GM12864 (cell line): ENCODE measurements around the gene TAF6.

ENCODE experiments used
- DNase-seq: peaks from one replicate; pipeline ENCODE4 v3.0.0-alpha.2; 2011; ENCODE audit warnings: low read depth
- H3K4me3 ChIP-seq: 2 replicates; pipeline ENCODE4 v1.5.1; 2011; ENCODE audit warnings: mild to moderate bottlenecking, low read depth, low read length, control low read depth
- TF ChIP-seq, protein P1 (sequence below): IDR thresholded peaks from 2 replicates; pipeline ENCODE4 v1.5.1; 2011; ENCODE audit warnings: low read depth, mild to moderate bottlenecking, moderate library complexity, low read length, control low read depth, inconsistent platforms; ENCODE audit errors: missing control alignments

TAF6 gene

DNA sequence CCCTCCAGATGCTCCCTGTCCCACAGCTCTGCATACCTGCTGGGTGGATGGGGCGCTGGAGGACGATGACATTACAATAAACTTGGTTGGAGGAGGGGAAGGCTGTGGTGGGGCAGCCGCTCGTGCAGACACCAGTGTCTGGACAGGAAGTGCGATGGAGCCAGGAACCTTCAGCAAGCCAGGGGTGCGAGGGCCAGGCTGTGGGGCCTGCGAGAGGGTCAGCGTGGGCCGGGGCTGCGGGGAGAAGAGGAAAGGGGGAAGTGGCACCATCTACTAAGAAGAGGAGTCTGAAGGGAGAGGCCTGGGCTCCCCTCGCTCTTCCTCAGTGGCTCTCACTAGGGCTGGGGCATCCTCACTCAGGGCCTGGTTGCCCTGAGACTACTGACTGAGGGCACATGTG is 11.3 kb downstream of the TAF6 start:
- no peak for DNase-seq
- H3K4me3 ChIP-seq: no peak overlapping the region
- TF ChIP-seq, protein P1, sequence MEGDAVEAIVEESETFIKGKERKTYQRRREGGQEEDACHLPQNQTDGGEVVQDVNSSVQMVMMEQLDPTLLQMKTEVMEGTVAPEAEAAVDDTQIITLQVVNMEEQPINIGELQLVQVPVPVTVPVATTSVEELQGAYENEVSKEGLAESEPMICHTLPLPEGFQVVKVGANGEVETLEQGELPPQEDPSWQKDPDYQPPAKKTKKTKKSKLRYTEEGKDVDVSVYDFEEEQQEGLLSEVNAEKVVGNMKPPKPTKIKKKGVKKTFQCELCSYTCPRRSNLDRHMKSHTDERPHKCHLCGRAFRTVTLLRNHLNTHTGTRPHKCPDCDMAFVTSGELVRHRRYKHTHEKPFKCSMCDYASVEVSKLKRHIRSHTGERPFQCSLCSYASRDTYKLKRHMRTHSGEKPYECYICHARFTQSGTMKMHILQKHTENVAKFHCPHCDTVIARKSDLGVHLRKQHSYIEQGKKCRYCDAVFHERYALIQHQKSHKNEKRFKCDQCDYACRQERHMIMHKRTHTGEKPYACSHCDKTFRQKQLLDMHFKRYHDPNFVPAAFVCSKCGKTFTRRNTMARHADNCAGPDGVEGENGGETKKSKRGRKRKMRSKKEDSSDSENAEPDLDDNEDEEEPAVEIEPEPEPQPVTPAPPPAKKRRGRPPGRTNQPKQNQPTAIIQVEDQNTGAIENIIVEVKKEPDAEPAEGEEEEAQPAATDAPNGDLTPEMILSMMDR: no peak

DNA sequence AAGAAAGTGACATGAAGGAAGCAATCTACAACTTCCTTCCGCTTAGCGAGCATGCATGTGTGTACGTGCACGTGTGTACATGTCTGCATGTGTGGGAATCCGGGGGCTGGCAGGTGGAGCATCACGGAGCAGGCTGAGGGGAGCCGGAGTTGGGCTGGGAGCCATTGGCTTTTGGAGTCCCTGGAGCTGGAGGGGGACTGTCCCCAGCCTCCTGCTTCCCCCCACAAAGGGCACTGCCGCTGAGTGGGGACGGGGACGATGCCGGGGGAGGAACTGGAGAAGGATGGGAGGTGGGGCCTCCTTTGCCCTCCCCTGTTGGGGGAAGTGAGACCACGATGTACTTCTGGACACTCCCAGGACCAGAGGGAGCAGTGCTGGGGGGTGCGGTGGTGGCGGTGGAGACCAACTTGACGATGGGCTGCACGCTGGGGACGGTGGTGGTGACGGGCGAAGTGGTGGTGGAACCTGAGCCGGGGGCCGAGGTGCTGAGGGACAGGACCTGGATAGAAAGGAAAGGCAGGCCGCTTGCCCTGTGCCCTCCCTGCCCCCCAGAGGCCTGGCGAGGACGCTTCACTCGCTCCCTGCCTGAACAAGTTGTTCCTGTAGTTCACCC is 11.9 kb downstream of the TAF6 start:
- TF ChIP-seq, protein P1: no peak
- no peak for DNase-seq
- no peak overlapping the region for H3K4me3 ChIP-seq

DNA sequence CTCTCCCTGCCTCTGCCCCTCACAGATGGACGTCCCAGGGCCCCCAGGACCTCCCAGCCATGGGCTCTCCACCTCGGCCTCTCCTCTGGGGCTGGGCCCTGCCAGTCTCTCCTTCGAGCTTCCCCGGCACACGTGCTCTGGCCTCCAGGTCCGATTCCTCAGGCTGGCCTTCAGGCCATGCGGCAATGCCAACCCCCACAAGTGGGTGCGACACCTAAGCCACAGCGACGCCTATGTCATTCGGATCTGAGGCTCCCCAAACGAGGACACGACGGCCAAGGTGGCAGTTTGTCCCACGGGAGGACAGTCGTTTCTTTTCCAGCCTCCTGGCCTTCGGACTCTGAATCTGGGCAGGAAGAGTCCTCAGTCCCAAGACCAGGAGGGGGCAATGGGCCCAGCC is 12.5 kb downstream of the TAF6 start:
- TF ChIP-seq, protein P1: no peak
- DNase-seq: no peak
- H3K4me3 ChIP-seq: no peak overlapping the region

DNA sequence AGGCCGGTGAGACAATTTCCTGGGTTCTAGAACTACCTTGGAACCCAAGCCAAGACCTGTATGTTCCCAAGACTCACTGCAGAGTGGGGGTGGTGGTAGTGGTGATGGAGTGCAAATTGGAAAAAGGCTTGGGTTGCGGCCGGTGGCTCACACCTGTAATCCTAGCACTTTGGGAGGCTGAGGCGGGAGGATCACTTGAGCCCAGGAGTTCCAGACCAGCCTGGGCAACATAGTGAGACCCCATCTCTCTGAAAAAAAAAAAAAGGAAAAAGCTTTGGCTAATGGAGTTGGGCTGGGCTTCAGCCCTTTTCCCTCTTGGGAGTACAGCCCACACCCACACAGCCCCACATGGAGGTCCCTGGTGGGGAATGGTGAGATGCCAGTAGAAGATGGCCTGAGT is 13.6 kb downstream of the TAF6 start:
- H3K4me3 ChIP-seq: no peak overlapping the region
- TF ChIP-seq, protein P1: no peak
- DNase-seq: no peak

DNA sequence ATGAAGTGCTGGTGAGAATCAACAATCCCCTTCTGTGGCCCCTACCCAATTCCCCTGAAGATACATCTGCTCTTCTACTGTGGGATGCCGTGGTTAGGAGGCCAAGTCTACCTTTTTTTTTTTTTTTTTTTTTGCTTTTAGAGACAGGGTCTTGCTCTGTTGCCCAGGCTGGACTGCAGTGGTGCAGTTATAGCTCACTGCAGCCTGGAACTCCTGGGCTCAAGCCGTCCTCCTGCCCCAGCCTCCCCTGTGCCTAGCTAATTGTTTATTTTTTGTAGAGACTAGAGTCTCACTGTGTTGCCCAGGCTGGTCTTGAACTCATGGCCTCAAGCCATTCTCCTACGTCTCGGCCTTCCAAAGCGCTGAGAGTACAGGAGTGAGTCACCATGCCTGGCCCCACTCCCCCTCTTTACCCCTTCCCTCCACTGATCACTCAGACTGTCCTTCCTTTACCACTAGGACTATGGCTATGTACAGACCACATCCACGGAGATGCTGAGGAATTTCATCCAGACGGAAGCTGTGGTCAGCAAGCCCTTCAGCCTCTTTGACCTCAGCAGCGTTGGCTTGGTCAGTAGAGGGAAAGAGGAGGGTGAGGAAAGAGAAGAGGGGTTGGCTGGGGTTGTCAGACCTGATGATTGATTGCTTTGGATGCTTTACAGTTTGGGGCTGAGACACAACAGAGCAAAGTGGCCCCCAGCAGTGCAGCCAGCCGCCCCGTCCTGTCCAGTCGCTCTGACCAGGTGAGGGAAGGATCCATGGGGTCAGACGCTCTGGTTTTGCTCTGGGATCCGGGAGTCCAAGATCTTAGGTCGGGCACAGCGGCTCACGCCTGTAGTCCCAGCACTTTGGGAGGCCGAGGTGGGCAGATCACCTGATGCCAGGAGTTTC is 16.0 kb downstream of the TAF6 start:
- no peak for DNase-seq
- H3K4me3 ChIP-seq: no peak overlapping the region
- TF ChIP-seq, protein P1: no peak

DNA sequence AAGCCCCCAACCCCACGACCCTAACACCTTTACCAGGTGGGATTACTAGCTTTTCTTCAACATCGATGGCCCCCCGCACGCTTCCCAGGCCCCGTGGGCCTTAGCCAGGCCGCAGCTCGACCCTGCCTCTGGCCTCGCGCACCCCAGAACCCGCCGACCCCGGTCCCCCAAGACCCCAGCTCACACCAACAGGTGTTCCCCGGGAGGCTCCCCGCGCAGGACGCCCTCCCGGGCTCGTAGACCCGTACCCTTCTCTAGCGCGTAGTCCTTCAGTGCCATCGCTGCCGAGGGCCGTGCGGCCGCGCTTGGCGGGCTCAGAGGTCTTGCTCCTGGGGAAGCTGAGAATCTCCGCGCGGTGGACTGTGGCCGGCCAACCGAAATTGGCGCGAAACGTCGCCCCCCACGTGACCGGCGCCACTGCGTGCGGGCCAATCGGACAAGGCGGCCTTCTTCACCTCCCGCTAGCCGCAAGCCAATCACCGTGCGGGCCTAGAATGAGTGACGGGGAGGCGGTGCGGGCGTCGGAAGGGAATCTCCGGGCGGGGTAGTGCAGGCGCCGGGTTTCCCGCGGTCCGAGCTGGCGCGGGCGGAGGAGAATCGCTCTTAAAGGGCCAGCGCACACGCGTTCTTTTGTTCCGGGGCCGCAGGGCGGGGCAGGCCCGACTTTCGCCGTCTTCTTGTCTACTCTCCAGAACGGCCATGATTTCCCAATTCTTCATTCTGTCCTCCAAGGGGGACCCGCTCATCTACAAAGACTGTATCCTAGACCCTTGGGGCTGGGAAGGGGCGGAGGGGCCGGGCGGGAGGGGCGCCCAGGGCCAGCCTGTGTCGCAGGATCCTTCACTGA is 17.9 kb downstream of the TAF6 start, which contains the start of the genes AP4M1 and MCM7:
AP4M1 (plus strand) TSS at position 628 of the 847 bp plus-strand sequence; CDS start at position 700, 72 bp downstream.
MCM7 (minus strand) TSS at position 382 of the 847 bp plus-strand sequence; CDS start at position 279, 103 bp downstream.
- TF ChIP-seq, protein P1: no peak
- DNase-seq: peak; percentile 95
- peak within 1 kb of the TSS; percentile 93 for H3K4me3 ChIP-seq
